Osteoblast (primary cell): ENCODE data around the gene CDK3. TPM values are rescaled to one million over a fixed set of nuclear protein-coding genes. Genes with fewer than 3 reads are reported as not detected.

Experiments used
- DNase-seq: peaks from one replicate; pipeline ENCODE4 v3.0.0; 2011; ENCODE audit warnings: low spot score, mixed read lengths; ENCODE audit not compliant: insufficient read length; ENCODE audit errors: missing footprints
- H2AFZ ChIP-seq: 2 replicates; pipeline ENCODE4 v1.6.0; 2011; ENCODE audit warnings: mild to moderate bottlenecking, low read length
- H3K27ac ChIP-seq: 2 replicates; pipeline ENCODE4 v1.5.1; 2011; ENCODE audit warnings: mild to moderate bottlenecking, low read depth, low read length, moderate library complexity
- H3K27me3 ChIP-seq: 2 replicates; pipeline ENCODE4 v1.6.0; 2012; ENCODE audit warnings: mild to moderate bottlenecking, control low read depth, inconsistent platforms, low read length, moderate library complexity; ENCODE audit not compliant: insufficient read depth
- H3K36me3 ChIP-seq: 2 replicates; pipeline ENCODE4 v1.5.1; 2011; ENCODE audit warnings: mild to moderate bottlenecking, low read length, control low read depth, moderate library complexity; ENCODE audit not compliant: insufficient read depth
- H3K4me1 ChIP-seq: 2 replicates; pipeline ENCODE4 v1.5.1; 2011; ENCODE audit warnings: mild to moderate bottlenecking, low read length, control low read depth, moderate library complexity; ENCODE audit not compliant: insufficient read depth
- H3K4me2 ChIP-seq: 2 replicates; pipeline ENCODE4 v1.6.0; 2011; ENCODE audit warnings: mild to moderate bottlenecking, low read length; ENCODE audit not compliant: insufficient read depth
- H3K4me3 ChIP-seq: fragments of 200-600 bp; sonication (generic); 3 replicates; pipeline ENCODE4 v1.5.1; 2012; ENCODE audit warnings: mild to moderate bottlenecking, low read length, inconsistent platforms; ENCODE audit not compliant: insufficient read depth
- H3K79me2 ChIP-seq: 2 replicates; pipeline ENCODE4 v1.6.0; 2012; ENCODE audit warnings: mild to moderate bottlenecking, low read length, control low read depth, inconsistent platforms; ENCODE audit not compliant: insufficient read depth
- H3K9me3 ChIP-seq: 2 replicates; pipeline ENCODE4 v1.5.1; 2011; ENCODE audit warnings: low read depth, low read length, control low read depth
- H4K20me1 ChIP-seq: 2 replicates; pipeline ENCODE4 v1.6.0; 2012; ENCODE audit warnings: mild to moderate bottlenecking, low read length, control low read depth; ENCODE audit not compliant: insufficient read depth
- total RNA-seq: library from RNA; depleted of rRNA; stranded (reverse); fragments of >200 nt; gene quantifications from 2 replicates; pipeline ENCODE4 v1.2.3, GENCODE V29; 2012
- TF ChIP-seq, protein P1 (sequence below): IDR thresholded peaks from 2 replicates; pipeline ENCODE4 v1.5.1; 2011; ENCODE audit warnings: mild to moderate bottlenecking, low read depth, low read length, moderate library complexity; ENCODE audit errors: extremely low read depth

CDK3 gene
- total RNA-seq, 1 donor: 0.72 TPM

DNA sequence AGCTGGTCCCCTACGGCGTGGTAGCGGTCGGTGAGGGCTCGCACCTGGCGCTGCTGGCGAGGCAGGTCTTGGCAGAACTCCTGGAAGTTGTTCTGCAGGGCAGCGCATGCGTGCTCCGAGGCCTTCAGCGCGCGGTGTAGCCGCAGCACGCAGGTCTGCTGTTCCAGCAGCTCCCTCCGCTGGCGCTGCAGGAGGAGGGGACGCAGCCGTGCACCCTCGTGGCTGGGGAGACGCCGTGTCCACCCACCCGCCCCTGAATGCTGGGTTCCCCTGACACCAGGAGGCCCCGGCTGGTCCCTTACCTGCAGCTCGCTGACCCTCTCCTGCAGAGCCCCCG is 14.2 kb downstream of the CDK3 start:
- peaks cover 2% of the 10 kb centered on the region for H3K27me3 ChIP-seq
- peak; percentile 74 for DNase-seq
- TF ChIP-seq, protein P1, sequence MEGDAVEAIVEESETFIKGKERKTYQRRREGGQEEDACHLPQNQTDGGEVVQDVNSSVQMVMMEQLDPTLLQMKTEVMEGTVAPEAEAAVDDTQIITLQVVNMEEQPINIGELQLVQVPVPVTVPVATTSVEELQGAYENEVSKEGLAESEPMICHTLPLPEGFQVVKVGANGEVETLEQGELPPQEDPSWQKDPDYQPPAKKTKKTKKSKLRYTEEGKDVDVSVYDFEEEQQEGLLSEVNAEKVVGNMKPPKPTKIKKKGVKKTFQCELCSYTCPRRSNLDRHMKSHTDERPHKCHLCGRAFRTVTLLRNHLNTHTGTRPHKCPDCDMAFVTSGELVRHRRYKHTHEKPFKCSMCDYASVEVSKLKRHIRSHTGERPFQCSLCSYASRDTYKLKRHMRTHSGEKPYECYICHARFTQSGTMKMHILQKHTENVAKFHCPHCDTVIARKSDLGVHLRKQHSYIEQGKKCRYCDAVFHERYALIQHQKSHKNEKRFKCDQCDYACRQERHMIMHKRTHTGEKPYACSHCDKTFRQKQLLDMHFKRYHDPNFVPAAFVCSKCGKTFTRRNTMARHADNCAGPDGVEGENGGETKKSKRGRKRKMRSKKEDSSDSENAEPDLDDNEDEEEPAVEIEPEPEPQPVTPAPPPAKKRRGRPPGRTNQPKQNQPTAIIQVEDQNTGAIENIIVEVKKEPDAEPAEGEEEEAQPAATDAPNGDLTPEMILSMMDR: no peak
- no peak overlapping the region for H3K27ac ChIP-seq
- H4K20me1 ChIP-seq: no peaks in the 10 kb centered on the region
- H3K4me1 ChIP-seq: no peaks in the 10 kb centered on the region
- no peaks in the 10 kb centered on the region for H3K36me3 ChIP-seq
- H2AFZ ChIP-seq: no peak overlapping the region
- no peaks in the 10 kb centered on the region for H3K79me2 ChIP-seq
- H3K9me3 ChIP-seq: no peaks in the 10 kb centered on the region
- H3K4me3 ChIP-seq: no peak overlapping the region
- H3K4me2 ChIP-seq: no peak overlapping the region

DNA sequence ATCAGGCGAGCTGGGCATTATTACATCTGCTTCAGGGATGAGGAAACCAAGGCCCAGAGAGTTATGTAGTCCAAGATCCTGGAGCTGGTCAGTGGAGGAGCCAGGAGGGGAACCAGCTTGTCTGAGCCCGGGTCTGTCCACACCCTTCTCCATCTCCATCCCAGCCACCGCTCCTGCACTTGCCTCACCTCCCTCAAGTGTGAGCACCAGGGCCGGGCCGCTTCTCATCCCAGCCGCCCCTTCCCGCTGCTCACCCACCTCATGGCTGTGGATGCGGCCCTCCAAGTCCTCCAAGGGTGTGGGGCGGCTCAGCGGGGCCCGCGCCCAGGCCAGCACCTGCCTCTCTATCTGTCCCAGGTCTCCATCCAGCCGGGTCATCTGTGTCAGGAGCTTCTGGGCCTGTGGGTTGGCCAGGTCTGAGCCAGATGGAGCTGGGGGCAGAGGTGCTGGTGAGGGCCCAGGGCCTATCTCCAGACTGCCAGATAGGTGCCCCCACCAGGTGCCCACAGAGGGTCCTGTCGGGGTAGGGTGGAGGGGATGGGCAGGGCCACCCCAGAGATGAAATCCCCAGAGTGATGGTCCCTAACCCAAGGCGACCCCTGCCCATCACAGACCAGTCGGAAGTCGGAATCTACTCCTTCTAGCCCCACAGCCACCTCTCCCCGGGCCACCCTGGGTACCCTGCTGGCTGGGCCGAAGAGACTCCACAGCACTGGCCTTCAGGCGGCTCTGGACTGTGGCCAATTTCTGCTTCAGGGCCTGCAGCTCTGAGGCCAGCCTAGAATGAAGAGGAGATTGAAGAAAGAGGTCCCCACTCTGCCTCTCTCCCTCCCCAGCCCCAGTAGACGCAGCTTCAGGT is 17.1 kb downstream of the CDK3 start:
- peak; percentile 65 for DNase-seq
- H3K27me3 ChIP-seq: peaks cover 8% of the 10 kb centered on the region
- no peak overlapping the region for H3K4me3 ChIP-seq
- H2AFZ ChIP-seq: no peak overlapping the region
- no peaks in the 10 kb centered on the region for H4K20me1 ChIP-seq
- H3K9me3 ChIP-seq: no peaks in the 10 kb centered on the region
- no peak overlapping the region for H3K4me2 ChIP-seq
- no peaks in the 10 kb centered on the region for H3K36me3 ChIP-seq
- H3K4me1 ChIP-seq: no peaks in the 10 kb centered on the region
- no peaks in the 10 kb centered on the region for H3K79me2 ChIP-seq
- no peak overlapping the region for H3K27ac ChIP-seq
- TF ChIP-seq, protein P1: no peak

DNA sequence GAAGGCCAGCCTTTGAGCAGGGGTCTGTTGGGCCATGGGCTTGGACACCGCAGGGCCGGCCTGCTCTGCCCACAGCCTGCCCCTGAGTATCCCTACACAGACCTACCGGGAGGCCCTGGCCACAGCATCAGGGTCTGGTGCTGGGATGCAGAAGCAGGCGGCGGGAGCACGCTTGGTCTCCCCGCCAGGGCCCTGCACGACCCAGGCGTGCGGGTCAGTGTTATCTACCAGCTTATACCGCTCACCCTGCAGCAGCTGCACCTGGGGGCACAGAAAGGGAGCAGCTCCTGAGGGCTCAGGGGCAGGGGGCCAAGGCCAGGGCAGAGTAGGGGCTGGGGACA is 17.7 kb downstream of the CDK3 start:
- Histone ChIP-seq H3K9me3 (no peaks in the 10 kb centered on the region), H3K27me3 (peaks cover 8% of the 10 kb centered on the region), H3K36me3 (no peaks in the 10 kb centered on the region), H3K4me2 (no peak overlapping the region), H3K27ac (no peak overlapping the region), H2AFZ (no peak overlapping the region), H4K20me1 (no peaks in the 10 kb centered on the region), H3K4me3 (no peak overlapping the region), H3K79me2 (no peaks in the 10 kb centered on the region), H3K4me1 (no peaks in the 10 kb centered on the region)
- TF ChIP-seq, protein P1: no peak
- DNase-seq: peak; percentile 26

GRCh38 chr17:76018801-76019200 is 18.1 kb downstream of the CDK3 start:
- TF ChIP-seq, protein P1: no peak
- H3K4me1 ChIP-seq: no peaks in the 10 kb centered on the region
- H3K27ac ChIP-seq: no peak overlapping the region
- no peaks in the 10 kb centered on the region for H4K20me1 ChIP-seq
- no peaks in the 10 kb centered on the region for H3K9me3 ChIP-seq
- no peaks in the 10 kb centered on the region for H3K36me3 ChIP-seq
- H3K4me3 ChIP-seq: no peak overlapping the region
- H3K79me2 ChIP-seq: no peaks in the 10 kb centered on the region
- peaks cover 8% of the 10 kb centered on the region for H3K27me3 ChIP-seq
- DNase-seq: peak; percentile 39
- no peak overlapping the region for H2AFZ ChIP-seq
- H3K4me2 ChIP-seq: no peak overlapping the region
